Natural killer cell (primary cell): ENCODE measurements around the gene ZNF148. TPM values are rescaled to one million over a fixed set of nuclear protein-coding genes. Genes with fewer than 3 reads are reported as not detected.

Source experiments
- total RNA-seq, 4 donors: library from RNA; stranded (reverse); fragments of 120-200 nt in 1 of 4; gene quantifications; one replicate each; pipeline versions ENCODE4 v1.2.3 to v1.2.4, GENCODE V29; 2013 to 2022

The ZNF148 gene
- total RNA-seq, 3 donors from 2014 or later (not counting 1 experiment from before 2014, with no cell fraction given) = 61.1 to 72.5 (median 62.8) TPM

Other genes with a start within 250 kb of the ZNF148 start
- 1 to 10 TPM in 1 of 3 donors, under 1 TPM in 2; 0.25 to 1.4 (median 0.61) TPM for gene SLC12A8, start 162.6 kb downstream of the ZNF148 start, total RNA-seq
- 10 to 100 TPM; 24.4 to 30.1 (median 29.5) TPM for gene SNX4, start 144.9 kb upstream of the ZNF148 start, total RNA-seq
- gene OSBPL11, start 220.2 kb upstream of the ZNF148 start, total RNA-seq = 10 to 100 TPM in 2 of 3 donors, 1 to 10 TPM in 1; 8.9 to 16.0 (median 11.4) TPM